HG03354 (cell line): Measurements from ENCODE around the gene MSMP.

Source experiments
- ATAC-seq: cut with Tn5 transposase; IDR thresholded peaks from one replicate; pipeline ENCODE4 v1.9.1; 2021; ENCODE audit warnings: mild to moderate bottlenecking; ENCODE audit not compliant: unreplicated experiment, poor library complexity, severe bottlenecking

Gene MSMP

GRCh38 chr9:35771943-35772342 is 17.9 kb upstream of the MSMP start:
- ATAC-seq: no peak

GRCh38 chr9:35771534-35771933 is 17.5 kb upstream of the MSMP start:
- no peak for ATAC-seq

- ATAC-seq: no peak
Observed at GRCh38 chr9:35771075-35771433, 17.0 kb upstream of the MSMP start.

GRCh38 chr9:35769763-35770162 is 15.7 kb upstream of the MSMP start:
- ATAC-seq: no peak

GRCh38 chr9:35767458-35767857 is 13.4 kb upstream of the MSMP start:
- no peak for ATAC-seq

- ATAC-seq: no peak
Observed at GRCh38 chr9:35766997-35767396, 12.9 kb upstream of the MSMP start.

- ATAC-seq: no peak
Observed at GRCh38 chr9:35763803-35764202, 9.7 kb upstream of the MSMP start.

- ATAC-seq: no peak
Observed at GRCh38 chr9:35763181-35763580, 9.1 kb upstream of the MSMP start.

GRCh38 chr9:35760651-35761050 is 6.6 kb upstream of the MSMP start:
- no peak for ATAC-seq

- no peak for ATAC-seq
Observed at GRCh38 chr9:35759795-35760194, 5.7 kb upstream of the MSMP start.

GRCh38 chr9:35758475-35759050 is 4.5 kb upstream of the MSMP start:
- ATAC-seq: no peak

GRCh38 chr9:35757892-35758275 is 3.8 kb upstream of the MSMP start:
- ATAC-seq: no peak

- ATAC-seq: peak; percentile 55
Observed at GRCh38 chr9:35757226-35757891, 3.3 kb upstream of the MSMP start.

- peak; percentile 69 for ATAC-seq
Observed at GRCh38 chr9:35756275-35757225, 2.5 kb upstream of the MSMP start.

- ATAC-seq: no peak
Observed at GRCh38 chr9:35755071-35755470, 995 bp upstream of the MSMP start.

- ATAC-seq: no peak
Observed at GRCh38 chr9:35753466-35753865, 610 bp downstream of the MSMP start.

GRCh38 chr9:35750256-35750531 is 3.9 kb downstream of the MSMP start:
- no peak for ATAC-seq

- peak; percentile 27 for ATAC-seq
Observed at GRCh38 chr9:35749515-35750255, 4.4 kb downstream of the MSMP start.

- ATAC-seq: peak; percentile 82
Observed at GRCh38 chr9:35748858-35749514, 5.1 kb downstream of the MSMP start, which contains the start of the genes GBA2 and RGP1. Gene GBA2, minus strand, starts transcription at chr9:35749228. Its CDS starts 524 bp downstream, at chr9:35748704. Gene RGP1, plus strand, starts transcription at chr9:35749287. Its CDS starts 469 bp downstream, at chr9:35749756.
